Mammary epithelial cell (primary cell): Measurements from ENCODE around the gene COG3.

Experiments
- EZH2 ChIP-seq: IDR thresholded peaks from 2 replicates; pipeline ENCODE4 v1.6.1; 2012; ENCODE audit warnings: low read length, inconsistent platforms, borderline replicate concordance
- TF ChIP-seq, protein P1 (sequence below), 2 donors: IDR thresholded peaks in 1 of 2; conservative IDR thresholded peaks in 1 of 2; 2 replicates each; pipeline ENCODE4 v1.5.1; 2011 to 2012; ENCODE audit warnings: inconsistent platforms in 2 of 2, low read length in 2 of 2, mild to moderate bottlenecking in 2 of 2, control low read depth in 1 of 2, low read depth in 1 of 2; ENCODE audit not compliant: insufficient read depth in 1 of 2; ENCODE audit errors: extremely low read depth in 1 of 2

DNA sequence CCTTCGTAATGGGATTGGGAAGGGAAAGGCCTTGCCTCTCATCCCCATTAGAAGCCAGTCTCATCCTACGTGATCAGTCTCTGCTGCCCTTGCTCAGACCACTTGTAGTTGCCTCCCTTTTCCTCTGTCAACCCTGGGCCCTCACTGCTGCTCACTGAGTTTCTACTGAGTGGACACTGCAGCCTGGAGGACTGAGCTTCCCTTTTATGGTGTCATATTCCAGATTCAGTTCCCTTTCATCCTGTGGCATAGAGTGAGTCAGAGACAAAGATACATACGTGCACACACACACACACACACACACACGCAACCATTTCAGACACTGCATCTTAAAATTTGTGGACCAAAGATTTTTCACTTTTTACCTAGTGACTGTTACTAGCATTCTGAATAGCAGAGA, 56.6 kb downstream of the COG3 start:
- TF ChIP-seq, protein P1, sequence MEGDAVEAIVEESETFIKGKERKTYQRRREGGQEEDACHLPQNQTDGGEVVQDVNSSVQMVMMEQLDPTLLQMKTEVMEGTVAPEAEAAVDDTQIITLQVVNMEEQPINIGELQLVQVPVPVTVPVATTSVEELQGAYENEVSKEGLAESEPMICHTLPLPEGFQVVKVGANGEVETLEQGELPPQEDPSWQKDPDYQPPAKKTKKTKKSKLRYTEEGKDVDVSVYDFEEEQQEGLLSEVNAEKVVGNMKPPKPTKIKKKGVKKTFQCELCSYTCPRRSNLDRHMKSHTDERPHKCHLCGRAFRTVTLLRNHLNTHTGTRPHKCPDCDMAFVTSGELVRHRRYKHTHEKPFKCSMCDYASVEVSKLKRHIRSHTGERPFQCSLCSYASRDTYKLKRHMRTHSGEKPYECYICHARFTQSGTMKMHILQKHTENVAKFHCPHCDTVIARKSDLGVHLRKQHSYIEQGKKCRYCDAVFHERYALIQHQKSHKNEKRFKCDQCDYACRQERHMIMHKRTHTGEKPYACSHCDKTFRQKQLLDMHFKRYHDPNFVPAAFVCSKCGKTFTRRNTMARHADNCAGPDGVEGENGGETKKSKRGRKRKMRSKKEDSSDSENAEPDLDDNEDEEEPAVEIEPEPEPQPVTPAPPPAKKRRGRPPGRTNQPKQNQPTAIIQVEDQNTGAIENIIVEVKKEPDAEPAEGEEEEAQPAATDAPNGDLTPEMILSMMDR (conservative IDR thresholded peaks at IDR 0.05 in 1 of 2, IDR thresholded peaks at IDR 0.05 in 1 of 2; ENCODE audit: extremely low read depth in 1 of 2, insufficient read depth in 1 of 2, low read depth in 1 of 2, low read length in 2 of 2), result no peak
- no peak for TF ChIP-seq EZH2
